Osteocyte (in vitro differentiated cells): ENCODE results near the gene GNMT. TPM values are rescaled to one million over a fixed set of nuclear protein-coding genes. Genes with fewer than 3 reads are reported as not detected.

ENCODE experiments used
- DNase-seq: peaks from one replicate; pipeline ENCODE4 v3.0.0; 2021; ENCODE audit warnings: mixed read lengths; ENCODE audit not compliant: unreplicated experiment; ENCODE audit errors: extremely low spot score
- H3K27ac Mint-ChIP-seq: one replicate; pipeline ENCODE4 v1.8.0; 2021; ENCODE audit warnings: mild to moderate bottlenecking, mixed read lengths; ENCODE audit not compliant: unreplicated experiment
- H3K27me3 Mint-ChIP-seq: one replicate; pipeline ENCODE4 v1.8.0; 2021; ENCODE audit warnings: mixed read lengths; ENCODE audit not compliant: unreplicated experiment
- H3K36me3 Mint-ChIP-seq: one replicate; pipeline ENCODE4 v1.8.0; 2021; ENCODE audit warnings: mixed read lengths; ENCODE audit not compliant: unreplicated experiment
- H3K4me1 Mint-ChIP-seq: one replicate; pipeline ENCODE4 v1.8.0; 2021; ENCODE audit warnings: mixed read lengths; ENCODE audit not compliant: unreplicated experiment
- H3K4me3 Mint-ChIP-seq: one replicate; pipeline ENCODE4 v1.8.0; 2021; ENCODE audit warnings: mild to moderate bottlenecking, moderate library complexity, mixed read lengths; ENCODE audit not compliant: unreplicated experiment
- H3K9me3 Mint-ChIP-seq: one replicate; pipeline ENCODE4 v1.8.0; 2021; ENCODE audit warnings: mixed read lengths; ENCODE audit not compliant: unreplicated experiment
- total RNA-seq: library from RNA; stranded (reverse); gene quantifications from 2 replicates; pipeline ENCODE4 v1.2.1, GENCODE V29; 2021
- TF ChIP-seq, protein P1 (sequence below): fragments of 200-600 bp; sonication (generic); IDR thresholded peaks from 2 replicates; pipeline ENCODE4 v1.5.0; 2021; ENCODE audit warnings: antibody characterized with exemption, mild to moderate bottlenecking, moderate library complexity

GNMT gene
- total RNA-seq, 1 donor from 2014 or later: 0.97 TPM

DNA sequence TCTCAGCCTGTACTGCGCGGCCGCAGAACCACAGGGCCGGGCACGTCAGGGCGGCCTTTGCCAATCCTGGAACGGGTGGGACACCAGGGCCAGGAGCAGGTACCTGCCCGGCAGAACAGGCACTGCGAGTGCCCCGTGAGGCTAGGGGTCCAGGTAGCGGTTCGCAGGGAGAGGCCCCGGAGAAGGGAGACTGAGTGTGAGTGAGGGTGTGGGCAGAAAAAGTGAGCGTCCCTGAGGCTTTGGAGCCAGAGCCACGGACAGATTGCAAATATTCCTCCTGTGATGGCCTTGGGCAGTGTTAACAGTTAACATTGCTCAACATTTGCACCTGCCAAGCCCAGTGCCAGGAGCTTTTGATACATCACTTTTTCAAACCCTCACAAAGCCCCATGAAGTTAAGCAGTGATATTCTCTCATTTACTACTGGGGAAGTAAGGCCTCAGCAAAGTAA, 491 bp downstream of the GNMT start:
- peaks cover 17% of the 10 kb centered on the region for H3K4me1 Mint-ChIP-seq
- H3K9me3 Mint-ChIP-seq: no peaks in the 10 kb centered on the region
- peaks cover 15% of the 10 kb centered on the region for H3K36me3 Mint-ChIP-seq
- TF ChIP-seq, protein P1, sequence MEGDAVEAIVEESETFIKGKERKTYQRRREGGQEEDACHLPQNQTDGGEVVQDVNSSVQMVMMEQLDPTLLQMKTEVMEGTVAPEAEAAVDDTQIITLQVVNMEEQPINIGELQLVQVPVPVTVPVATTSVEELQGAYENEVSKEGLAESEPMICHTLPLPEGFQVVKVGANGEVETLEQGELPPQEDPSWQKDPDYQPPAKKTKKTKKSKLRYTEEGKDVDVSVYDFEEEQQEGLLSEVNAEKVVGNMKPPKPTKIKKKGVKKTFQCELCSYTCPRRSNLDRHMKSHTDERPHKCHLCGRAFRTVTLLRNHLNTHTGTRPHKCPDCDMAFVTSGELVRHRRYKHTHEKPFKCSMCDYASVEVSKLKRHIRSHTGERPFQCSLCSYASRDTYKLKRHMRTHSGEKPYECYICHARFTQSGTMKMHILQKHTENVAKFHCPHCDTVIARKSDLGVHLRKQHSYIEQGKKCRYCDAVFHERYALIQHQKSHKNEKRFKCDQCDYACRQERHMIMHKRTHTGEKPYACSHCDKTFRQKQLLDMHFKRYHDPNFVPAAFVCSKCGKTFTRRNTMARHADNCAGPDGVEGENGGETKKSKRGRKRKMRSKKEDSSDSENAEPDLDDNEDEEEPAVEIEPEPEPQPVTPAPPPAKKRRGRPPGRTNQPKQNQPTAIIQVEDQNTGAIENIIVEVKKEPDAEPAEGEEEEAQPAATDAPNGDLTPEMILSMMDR: no peak
- peak overlapping the region; percentile 70 for H3K4me3 Mint-ChIP-seq
- no peaks in the 10 kb centered on the region for H3K27me3 Mint-ChIP-seq
- H3K27ac Mint-ChIP-seq: no peak overlapping the region
- DNase-seq: no peak

DNA sequence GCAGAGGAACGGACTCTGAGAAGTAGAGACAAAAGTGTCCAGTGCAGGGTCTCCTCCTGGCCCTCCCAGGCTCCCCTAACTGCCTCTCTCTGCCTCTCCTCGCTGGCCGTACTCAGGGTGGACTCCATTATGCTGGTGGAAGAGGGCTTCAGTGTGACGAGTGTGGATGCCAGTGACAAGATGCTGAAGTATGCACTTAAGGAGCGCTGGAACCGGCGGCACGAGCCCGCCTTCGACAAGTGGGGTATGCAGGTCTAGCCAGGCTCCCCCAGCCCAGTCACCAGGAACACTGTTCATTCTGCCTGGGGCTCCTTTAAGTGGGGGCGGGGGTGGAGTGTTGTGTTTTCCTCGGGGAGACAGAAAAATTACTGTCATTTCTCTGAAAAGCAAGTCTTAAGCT, 1.5 kb downstream of the GNMT start:
- no peak overlapping the region for H3K4me3 Mint-ChIP-seq
- H3K4me1 Mint-ChIP-seq: peaks cover 17% of the 10 kb centered on the region
- no peak for DNase-seq
- H3K9me3 Mint-ChIP-seq: no peaks in the 10 kb centered on the region
- H3K27me3 Mint-ChIP-seq: no peaks in the 10 kb centered on the region
- peaks cover 15% of the 10 kb centered on the region for H3K36me3 Mint-ChIP-seq
- no peak overlapping the region for H3K27ac Mint-ChIP-seq
- TF ChIP-seq, protein P1: no peak

DNA sequence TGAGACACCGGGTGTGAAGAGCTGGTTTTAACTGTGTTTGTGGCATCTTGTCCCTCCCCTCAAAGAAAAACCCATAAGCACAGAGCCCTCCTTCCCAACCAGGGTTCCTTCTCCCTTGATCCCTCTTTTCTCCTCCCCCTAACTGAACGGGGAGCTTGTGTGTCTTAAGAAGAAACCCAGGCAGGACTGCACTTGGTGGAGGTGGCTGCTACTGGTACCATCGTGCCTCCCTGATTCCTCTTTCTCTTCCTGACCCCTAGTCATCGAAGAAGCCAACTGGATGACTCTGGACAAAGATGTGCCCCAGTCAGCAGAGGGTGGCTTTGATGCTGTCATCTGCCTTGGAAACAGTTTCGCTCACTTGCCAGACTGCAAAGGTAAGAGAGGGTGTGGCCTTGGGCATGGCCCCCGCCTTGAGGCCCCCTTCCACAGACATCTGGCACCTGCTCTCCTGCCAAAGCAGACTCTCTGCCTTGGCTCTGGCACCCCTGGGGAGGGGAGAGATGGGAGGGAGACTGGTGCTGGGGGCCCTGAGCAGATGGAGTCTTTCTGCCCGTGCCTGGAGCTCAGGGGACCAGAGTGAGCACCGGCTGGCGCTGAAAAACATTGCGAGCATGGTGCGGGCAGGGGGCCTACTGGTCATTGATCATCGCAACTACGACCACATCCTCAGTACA, 2.1 kb downstream of the GNMT start:
- Mint-ChIP-seq H3K9me3 (no peaks in the 10 kb centered on the region), H3K27ac (no peak overlapping the region), H3K4me3 (no peak overlapping the region), H3K36me3 (peaks cover 18% of the 10 kb centered on the region), H3K4me1 (peaks cover 17% of the 10 kb centered on the region), H3K27me3 (no peaks in the 10 kb centered on the region)
- TF ChIP-seq, protein P1: no peak
- DNase-seq: no peak

DNA sequence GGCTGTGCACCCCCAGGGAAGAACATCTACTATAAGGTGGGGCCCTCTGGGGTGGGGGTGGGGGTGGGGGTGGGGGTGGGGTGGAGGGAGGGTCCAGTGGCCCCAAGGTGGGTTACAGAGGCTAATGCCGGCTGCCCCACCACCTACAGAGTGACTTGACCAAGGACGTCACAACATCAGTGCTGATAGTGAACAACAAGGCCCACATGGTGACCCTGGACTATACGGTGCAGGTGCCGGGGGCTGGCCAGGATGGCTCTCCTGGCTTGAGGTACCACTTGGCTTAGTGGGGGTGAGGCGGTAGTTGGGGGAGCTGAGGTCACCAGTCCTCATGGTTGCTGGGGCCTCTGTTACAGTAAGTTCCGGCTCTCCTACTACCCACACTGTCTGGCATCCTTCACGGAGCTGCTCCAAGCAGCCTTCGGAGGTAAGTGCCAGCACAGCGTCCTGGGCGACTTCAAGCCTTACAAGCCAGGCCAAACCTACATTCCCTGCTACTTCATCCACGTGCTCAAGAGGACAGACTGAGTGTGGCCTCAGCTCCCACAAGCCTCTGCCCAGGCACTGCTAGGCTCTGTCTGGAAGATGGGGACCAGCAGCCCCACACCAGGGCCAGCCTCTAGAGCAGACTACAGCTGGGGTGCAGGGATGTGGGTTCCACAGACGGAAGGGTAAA, 2.8 kb downstream of the GNMT start:
- Mint-ChIP-seq H3K27me3 (no peaks in the 10 kb centered on the region), H3K4me1 (peaks cover 17% of the 10 kb centered on the region), H3K4me3 (no peak overlapping the region), H3K9me3 (no peaks in the 10 kb centered on the region), H3K36me3 (peaks cover 20% of the 10 kb centered on the region), H3K27ac (no peak overlapping the region)
- no peak for DNase-seq
- TF ChIP-seq, protein P1: no peak

DNA sequence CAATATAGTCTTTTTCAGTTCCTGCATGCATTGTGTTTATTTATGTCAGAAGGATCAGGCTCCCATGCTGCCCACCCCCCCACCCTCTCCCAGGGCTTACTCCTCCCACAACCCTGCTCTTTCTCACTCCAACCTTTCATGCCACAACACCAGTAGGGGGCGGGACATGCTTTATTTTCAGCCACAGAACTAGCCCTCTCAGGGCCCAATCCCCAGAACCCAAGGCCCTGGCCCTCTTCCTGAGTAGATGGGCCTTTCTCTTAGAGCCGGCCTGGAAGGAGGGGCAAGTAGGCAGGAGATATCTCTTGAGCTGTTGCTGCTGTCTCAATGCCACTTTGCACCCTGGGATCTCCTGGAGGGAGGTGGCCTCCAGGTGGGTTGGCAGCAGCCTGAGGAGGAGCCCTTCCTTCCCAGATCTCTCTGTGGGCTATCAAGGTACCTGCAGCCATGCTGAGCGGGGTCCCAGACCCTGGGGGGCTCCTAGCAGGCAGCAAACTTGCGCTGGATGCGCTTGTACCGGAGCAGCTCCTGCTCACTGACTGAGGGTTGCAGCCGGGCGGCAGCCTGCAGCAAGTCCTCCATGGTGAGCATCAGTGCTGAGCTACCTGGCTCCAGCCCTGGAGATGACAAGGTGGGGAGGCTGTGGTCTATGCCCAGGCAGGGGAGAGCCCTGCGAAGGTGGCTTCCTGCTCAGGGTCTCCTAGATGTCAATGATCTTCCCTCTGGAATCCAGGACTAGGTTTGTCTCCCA, 3.5 kb downstream of the GNMT start:
- no peak overlapping the region for H3K27ac Mint-ChIP-seq
- no peak overlapping the region for H3K4me3 Mint-ChIP-seq
- TF ChIP-seq, protein P1: peak; percentile 30
- H3K27me3 Mint-ChIP-seq: no peaks in the 10 kb centered on the region
- DNase-seq: no peak
- peaks cover 22% of the 10 kb centered on the region for H3K36me3 Mint-ChIP-seq
- H3K4me1 Mint-ChIP-seq: peaks cover 17% of the 10 kb centered on the region
- no peaks in the 10 kb centered on the region for H3K9me3 Mint-ChIP-seq
